OCI-LY7 (cell line): ENCODE results near the gene TNS3.

Experiments
- CTCF ChIP-seq: fragments of 200-600 bp; sonication (generic); conservative IDR thresholded peaks from 2 replicates; pipeline ENCODE4 v1.5.1; 2014; ENCODE audit warnings: mild to moderate bottlenecking, antibody characterized with exemption, low read length, moderate library complexity, mixed read lengths
- EZH2phosphoT487 ChIP-seq: fragments of 200-600 bp; sonication (generic); IDR thresholded peaks from 2 replicates; pipeline ENCODE4 v1.6.1; 2018; ENCODE audit warnings: low read depth, borderline replicate concordance, mild to moderate bottlenecking, mixed run types, antibody characterized with exemption, low read length, moderate library complexity, mixed read lengths

- TF ChIP-seq CTCF (no peak), EZH2phosphoT487 (no peak)
These were observed 278.0 kb downstream of the TNS3 start for GRCh38 chr7:47303695-47304453.
